Stomach (tissue), 19 donors: ENCODE results near the gene KCNK10. TPM values are rescaled to one million over a fixed set of nuclear protein-coding genes. Genes with fewer than 3 reads are reported as not detected.

Experiments
- DNase-seq, 2 donors: peaks; one replicate each; pipeline versions ENCODE4 v3.0.0 to v3.0.0-alpha.2; 2013 to 2019
- H3K27ac ChIP-seq, 5 donors: fragments of 200-600 bp in 4 of 5; sonication (generic) in 4 of 5; one replicate each; pipeline ENCODE4 v1.5.1; 2013 to 2019; ENCODE audit warnings: mild to moderate bottlenecking in 1 of 5, moderate library complexity in 1 of 5
- H3K27me3 ChIP-seq, 3 donors: fragments of 200-600 bp; sonication (generic); one replicate each; pipeline ENCODE4 v1.5.1; 2017 to 2019; ENCODE audit warnings: mixed run types in 1 of 3
- H3K36me3 ChIP-seq, 4 donors: fragments of 200-600 bp; sonication (generic); 1 replicate in 3 of 4; 2 replicates in 1 of 4; pipeline ENCODE4 v1.5.1; 2016 to 2019
- H3K4me1 ChIP-seq, 4 donors: fragments of 200-600 bp; sonication (generic); one replicate each; pipeline ENCODE4 v1.5.1; 2016 to 2019
- H3K4me3 ChIP-seq, 4 donors: fragments of 200-600 bp; sonication (generic) in 3 of 4; one replicate each; pipeline ENCODE4 v1.5.1; 2016 to 2019; ENCODE audit warnings: mild to moderate bottlenecking in 1 of 4
- H3K9me3 ChIP-seq, 4 donors: fragments of 200-600 bp; sonication (generic); one replicate each; pipeline ENCODE4 v1.5.1; 2016 to 2019
- CTCF ChIP-seq, 7 experiments: fragments of 450-650 bp in 4 of 7; fragments of 200-600 bp in 3 of 7; sonication (generic) in 3 of 7; IDR thresholded peaks; one replicate each; pipeline ENCODE4 v1.5.1; 2016 to 2019; ENCODE audit warnings: antibody characterized with exemption in 7 of 7, control low read depth in 2 of 7, mild to moderate bottlenecking in 1 of 7
- EP300 ChIP-seq: sonication (generic); formaldehyde crosslinking; IDR thresholded peaks from one replicate; pipeline ENCODE4 v1.6.1; 2017; ENCODE audit warnings: antibody characterized with exemption
- POLR2A ChIP-seq, 4 donors: fragments of 450-650 bp; IDR thresholded peaks; one replicate each; pipeline ENCODE4 v1.6.1; 2016; ENCODE audit warnings: antibody characterized with exemption in 4 of 4, control low read depth in 2 of 4, mild to moderate bottlenecking in 1 of 4, moderate library complexity in 1 of 4
- POLR2AphosphoS5 ChIP-seq, 3 donors: sonication (generic); formaldehyde crosslinking; IDR thresholded peaks; one replicate each; pipeline ENCODE4 v1.6.1; 2016; ENCODE audit warnings: antibody characterized with exemption in 3 of 3
- WGBS, 5 donors: extraction: QIAGEN DNeasy Blood & Tissue Kit in 3 of 5; methylation state at CpG; one replicate each; pipeline versions ENCODE4 v1.1.5 to v1.1.7; 2013 to 2018; 5-methylcytosine and 5-hydroxymethylcytosine counted together
- intact Hi-C: fragments of 100-400 bp; cut with DNase I; formaldehyde crosslinking; loops from one replicate; pipeline ENCODE4 v1.15.1; 2023; ENCODE audit warnings: low total_unique reads
- long read RNA-seq, 10 donors: transcript quantifications; one replicate each; lab custom pipeline, GENCODE V29; 2026
- polyA plus RNA-seq, 3 donors: library from polyadenylated mRNA; stranded (reverse); fragments of 200-250 nt; gene quantifications; one replicate each; pipeline ENCODE4 v1.2.3, GENCODE V29; 2013
- total RNA-seq, 5 donors: library from RNA; depleted of rRNA; stranded (reverse); fragments of >200 nt; gene quantifications; one replicate each; pipeline versions ENCODE4 v1.1.0 to v1.2.3, GENCODE V29; 2014 to 2016
- donor health status: healthy with polysubstance abuse.
- donor health status: Bipolar disorder and iron deficiency.
- donor health status: healthy.

The KCNK10 gene
- total RNA-seq = 1 to 10 TPM in 4 of 5 donors, not detected in 1; 1.0 to 8.7 (median 1.8) TPM
- under 1 TPM; 0.06 to 0.61 (median 0.35) TPM for polyA plus RNA-seq
- long read RNA-seq, donor 1 = 0 reads
- long read RNA-seq, donor 2 = 0 reads
- long read RNA-seq, donor 3 = 0 reads
- long read RNA-seq, donor 4 = 0 reads
- long read RNA-seq, donor 5 = 0 reads
- long read RNA-seq, donor 6 = 0 reads
- long read RNA-seq, donor 7, partial matches to known transcripts = 0 of 1 reads
- long read RNA-seq, donor 7, other reads (novel, unspliced or antisense) = 0 of 1 reads
- long read RNA-seq, donor 8 = 0 reads
- long read RNA-seq, donor 9 = 0 reads
- long read RNA-seq, donor 10 = 0 reads

GRCh38 chr14:88323086-88323522 lies at the start of gene KCNK10:
KCNK10 (minus strand) TSS chr14:88323269; CDS start chr14:88322798, 471 bp downstream.
- peaks cover 0 to 4% (median 1%) of the 10 kb centered on the region in 4 donors for H3K9me3 ChIP-seq
- peak in 1 of 2 donors; percentile 53 for DNase-seq
- intact Hi-C loops = no loop called here
- no peak within 1 kb of the TSS for H3K27ac ChIP-seq
- peak within 1 kb of the TSS; percentile 29 to 45 (median 38) for H3K4me3 ChIP-seq
- 0 to 4% (median 0%) methylated on average over 9 to 52 of the region's 52 CpGs for WGBS, 5 donors
- peaks cover 0 to 34% (median 20%) of the 10 kb centered on the region in 4 donors for H3K4me1 ChIP-seq
- no peaks in the 10 kb centered on the region for H3K36me3 ChIP-seq
- no peak for TF ChIP-seq EP300
- TF ChIP-seq POLR2A (IDR thresholded peaks at IDR 0.05) = no peak
- TF ChIP-seq CTCF (IDR thresholded peaks at IDR 0.05) = no peak
- no peak for TF ChIP-seq POLR2AphosphoS5 (IDR thresholded peaks at IDR 0.05)
- peaks cover 18 to 98% (median 77%) of the 10 kb centered on the region in 3 donors for H3K27me3 ChIP-seq

- Histone ChIP-seq H3K4me3 (no peak overlapping the region), H3K4me1 (no peaks in the 10 kb centered on the region), H3K9me3 (peaks cover 0 to 4% (median 2%) of the 10 kb centered on the region in 4 donors), H3K27me3 (peaks cover 0 to 4% (median 0%) of the 10 kb centered on the region in 3 donors), H3K36me3 (no peaks in the 10 kb centered on the region), H3K27ac (no peak overlapping the region)
- TF ChIP-seq EP300 (no peak), POLR2A (IDR thresholded peaks at IDR 0.05) (no peak), POLR2AphosphoS5 (IDR thresholded peaks at IDR 0.05) (no peak), CTCF (IDR thresholded peaks at IDR 0.05) (no peak)
- WGBS, 5 donors = 42 to 71% (median 57%) methylated on average over 1 of the region's 1 CpG
- intact Hi-C loops = no loop called here
- no peak for DNase-seq
Observed at GRCh38 chr14:88369496-88369895, 46.4 kb upstream of the KCNK10 start.

GRCh38 chr14:88364710-88365413 lies 41.8 kb upstream of the KCNK10 start:
- Histone ChIP-seq H3K36me3 (no peaks in the 10 kb centered on the region), H3K9me3 (peaks cover 0 to 8% (median 0%) of the 10 kb centered on the region in 4 donors), H3K27me3 (peaks cover 0 to 4% (median 0%) of the 10 kb centered on the region in 3 donors), H3K4me1 (no peaks in the 10 kb centered on the region), H3K27ac (no peak overlapping the region), H3K4me3 (no peak overlapping the region)
- TF ChIP-seq CTCF (IDR thresholded peaks at IDR 0.05) = no peak
- intact Hi-C loops = no loop called here
- 60 to 73% (median 68%) methylated on average over 4 of the region's 4 CpGs for WGBS, 5 donors
- no peak for DNase-seq

GRCh38 chr14:88363644-88364043 lies 40.6 kb upstream of the KCNK10 start:
- Histone ChIP-seq H3K27me3 (no peaks in the 10 kb centered on the region), H3K4me3 (no peak overlapping the region), H3K4me1 (no peaks in the 10 kb centered on the region), H3K27ac (no peak overlapping the region), H3K36me3 (no peaks in the 10 kb centered on the region), H3K9me3 (peaks cover 0 to 8% (median 0%) of the 10 kb centered on the region in 4 donors)
- WGBS, 5 donors = 52 to 68% (median 61%) methylated on average over 4 of the region's 4 CpGs
- intact Hi-C loops = no loop called here
- DNase-seq = no peak
- TF ChIP-seq EP300 = no peak
